Epithelial cell of proximal tubule (primary cell): ENCODE results near the gene APP. TPM values are rescaled to one million over a fixed set of nuclear protein-coding genes. Genes with fewer than 3 reads are reported as not detected.

ENCODE experiments used
- DNase-seq: peaks from one replicate; pipeline ENCODE4 v3.0.0-alpha.2; 2011; ENCODE audit warnings: low read depth
- H3K4me3 ChIP-seq: 2 replicates; pipeline ENCODE4 v1.5.1; 2011; ENCODE audit warnings: low read depth, mild to moderate bottlenecking, low read length
- CTCF ChIP-seq: conservative IDR thresholded peaks from 2 replicates; pipeline ENCODE4 v1.5.1; 2012; ENCODE audit warnings: low read depth, mild to moderate bottlenecking, low read length
- total RNA-seq: library from RNA; depleted of rRNA; stranded (reverse); fragments of >200 nt; gene quantifications from 2 replicates; pipeline ENCODE4 v1.2.3, GENCODE V29; 2015

Gene APP
- total RNA-seq, 1 donor from 2014 or later = 510 TPM

- TF ChIP-seq CTCF = no peak
- no peak overlapping the region for H3K4me3 ChIP-seq
- DNase-seq = no peak
Measured at GRCh38 chr21:26194326-26194725, 23.8 kb upstream of the APP start.

- TF ChIP-seq CTCF = no peak
- H3K4me3 ChIP-seq = no peak overlapping the region
- DNase-seq = no peak
Measured at GRCh38 chr21:26191609-26192008, 21.0 kb upstream of the APP start.

GRCh38 chr21:26188422-26188821, 17.9 kb upstream of the APP start:
- H3K4me3 ChIP-seq = no peak overlapping the region
- no peak for TF ChIP-seq CTCF
- no peak for DNase-seq

- TF ChIP-seq CTCF = no peak
- DNase-seq = no peak
- no peak overlapping the region for H3K4me3 ChIP-seq
Measured at GRCh38 chr21:26185446-26185845, 14.9 kb upstream of the APP start.

GRCh38 chr21:26185021-26185420, 14.5 kb upstream of the APP start:
- no peak overlapping the region for H3K4me3 ChIP-seq
- no peak for TF ChIP-seq CTCF
- DNase-seq = no peak

- H3K4me3 ChIP-seq = no peak overlapping the region
- DNase-seq = no peak
- no peak for TF ChIP-seq CTCF
Measured at GRCh38 chr21:26179501-26179900, 8.9 kb upstream of the APP start.

GRCh38 chr21:26177746-26178426, 7.3 kb upstream of the APP start:
- H3K4me3 ChIP-seq = no peak overlapping the region
- no peak for TF ChIP-seq CTCF
- DNase-seq = no peak
